Measurements from ENCODE around the gene GMDS. TPM values are rescaled to one million over a fixed set of nuclear protein-coding genes. Genes with fewer than 3 reads are reported as not detected.

Gene GMDS
- total RNA-seq, 2 experiments from 2014 or later, result 36.6 to 42.8 TPM

DNA sequence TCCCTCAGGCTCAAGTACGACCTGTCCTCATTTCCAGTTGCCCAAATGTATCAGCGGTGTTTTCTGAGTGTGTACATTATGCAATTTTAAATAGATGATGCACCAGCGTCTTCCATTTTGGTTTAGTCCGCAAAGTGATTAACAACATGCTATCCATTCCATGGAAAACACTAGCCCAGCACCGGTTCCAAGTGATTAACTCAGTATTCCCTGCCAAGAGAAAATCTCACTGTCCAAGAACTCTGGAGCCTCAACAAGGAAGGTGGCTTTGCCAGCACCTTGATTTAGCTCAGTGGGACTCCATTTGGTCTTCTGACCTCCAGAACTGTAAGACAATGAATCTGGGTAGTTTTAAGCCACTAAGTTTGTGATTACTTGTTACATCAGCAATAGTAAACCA is 528.5 kb downstream of the GMDS start:
- Mint-ChIP-seq H3K36me3 (ENCODE audit: low read depth) (no peaks in the 10 kb centered on the region), H3K4me1 (ENCODE audit: low read depth) (no peaks in the 10 kb centered on the region), H3K4me3 (no peak overlapping the region), H3K27ac (no peak overlapping the region), H3K27me3 (no peaks in the 10 kb centered on the region), H3K9me3 (no peaks in the 10 kb centered on the region)
- ATAC-seq, result no peak
- CTCF ChIA-PET, result no interaction called here
- TF ChIP-seq, protein P1, sequence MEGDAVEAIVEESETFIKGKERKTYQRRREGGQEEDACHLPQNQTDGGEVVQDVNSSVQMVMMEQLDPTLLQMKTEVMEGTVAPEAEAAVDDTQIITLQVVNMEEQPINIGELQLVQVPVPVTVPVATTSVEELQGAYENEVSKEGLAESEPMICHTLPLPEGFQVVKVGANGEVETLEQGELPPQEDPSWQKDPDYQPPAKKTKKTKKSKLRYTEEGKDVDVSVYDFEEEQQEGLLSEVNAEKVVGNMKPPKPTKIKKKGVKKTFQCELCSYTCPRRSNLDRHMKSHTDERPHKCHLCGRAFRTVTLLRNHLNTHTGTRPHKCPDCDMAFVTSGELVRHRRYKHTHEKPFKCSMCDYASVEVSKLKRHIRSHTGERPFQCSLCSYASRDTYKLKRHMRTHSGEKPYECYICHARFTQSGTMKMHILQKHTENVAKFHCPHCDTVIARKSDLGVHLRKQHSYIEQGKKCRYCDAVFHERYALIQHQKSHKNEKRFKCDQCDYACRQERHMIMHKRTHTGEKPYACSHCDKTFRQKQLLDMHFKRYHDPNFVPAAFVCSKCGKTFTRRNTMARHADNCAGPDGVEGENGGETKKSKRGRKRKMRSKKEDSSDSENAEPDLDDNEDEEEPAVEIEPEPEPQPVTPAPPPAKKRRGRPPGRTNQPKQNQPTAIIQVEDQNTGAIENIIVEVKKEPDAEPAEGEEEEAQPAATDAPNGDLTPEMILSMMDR (IDR thresholded peaks at IDR 0.05), result no peak
- DNase-seq, result no peak
- intact Hi-C loops (cut with micrococcal nuclease), result no loop called here
- POLR2A ChIA-PET, result interaction anchor here (1.0 kb wide), 1 partner anchor 16 kb away, joined by 3 read pairs; no protein-coding TSS in a partner anchor

DNA sequence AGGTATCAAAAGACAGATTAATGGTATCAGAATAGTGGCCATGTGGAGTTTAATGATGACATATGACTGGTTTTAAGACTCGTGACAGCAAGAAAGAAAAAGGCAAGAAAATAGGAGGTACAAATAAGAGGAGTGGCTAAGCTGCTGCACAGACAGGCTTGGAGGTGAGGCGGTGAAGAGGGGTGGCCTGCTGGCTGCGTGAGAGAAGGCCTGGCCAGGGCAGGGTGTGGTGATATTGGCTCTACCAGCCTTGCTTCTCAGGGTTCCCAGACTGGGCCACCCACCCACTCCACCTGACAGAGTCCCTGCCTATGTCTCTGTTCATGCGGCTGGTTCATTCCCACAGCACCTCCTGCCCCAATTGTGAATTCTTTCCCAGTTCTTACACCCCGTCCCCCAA is 529.0 kb downstream of the GMDS start:
- TF ChIP-seq, protein P1 (IDR thresholded peaks at IDR 0.05), result no peak
- ATAC-seq (no peak), DNase-seq (no peak)
- ChIA-PET POLR2A (no interaction called here), CTCF (no interaction called here)
- H3K27ac Mint-ChIP-seq, result no peak overlapping the region
- H3K4me1 Mint-ChIP-seq (ENCODE audit: low read depth), result no peaks in the 10 kb centered on the region
- H3K4me3 Mint-ChIP-seq, result no peak overlapping the region
- no peaks in the 10 kb centered on the region for H3K9me3 Mint-ChIP-seq
- no peaks in the 10 kb centered on the region for H3K27me3 Mint-ChIP-seq
- no peaks in the 10 kb centered on the region for H3K36me3 Mint-ChIP-seq (ENCODE audit: low read depth)
- intact Hi-C loops (cut with micrococcal nuclease), result no loop called here

DNA sequence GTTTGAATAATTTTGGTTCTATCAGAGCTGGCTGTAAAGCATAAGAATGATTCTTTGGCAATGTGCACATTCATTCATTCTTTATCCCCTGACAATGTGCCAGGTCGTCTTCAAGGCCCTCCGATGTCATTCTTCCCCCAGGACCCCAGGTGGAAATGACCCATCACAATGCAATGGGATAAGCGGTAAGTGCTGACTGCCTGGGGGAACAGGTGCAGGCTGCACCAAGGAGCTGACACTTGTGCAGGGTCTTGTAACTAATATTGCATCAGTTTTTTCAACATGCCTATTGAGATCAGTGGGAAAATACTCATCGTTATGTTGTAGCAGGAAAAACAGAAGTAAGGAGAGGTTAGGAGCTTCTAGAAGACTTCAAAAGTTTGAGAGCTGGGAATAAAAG is 530.1 kb downstream of the GMDS start:
- Mint-ChIP-seq H3K4me3 (no peak overlapping the region), H3K36me3 (ENCODE audit: low read depth) (no peaks in the 10 kb centered on the region), H3K9me3 (no peaks in the 10 kb centered on the region), H3K27ac (no peak overlapping the region), H3K4me1 (ENCODE audit: low read depth) (no peaks in the 10 kb centered on the region), H3K27me3 (no peaks in the 10 kb centered on the region)
- ChIA-PET POLR2A (interaction anchor here (0.6 kb wide), 1 partner anchor 365 kb away, joined by 3 read pairs; no protein-coding TSS in a partner anchor), CTCF (no interaction called here)
- TF ChIP-seq, protein P1 (IDR thresholded peaks at IDR 0.05), result no peak
- ATAC-seq (no peak), DNase-seq (no peak)
- intact Hi-C loops (cut with micrococcal nuclease), result no loop called here

DNA sequence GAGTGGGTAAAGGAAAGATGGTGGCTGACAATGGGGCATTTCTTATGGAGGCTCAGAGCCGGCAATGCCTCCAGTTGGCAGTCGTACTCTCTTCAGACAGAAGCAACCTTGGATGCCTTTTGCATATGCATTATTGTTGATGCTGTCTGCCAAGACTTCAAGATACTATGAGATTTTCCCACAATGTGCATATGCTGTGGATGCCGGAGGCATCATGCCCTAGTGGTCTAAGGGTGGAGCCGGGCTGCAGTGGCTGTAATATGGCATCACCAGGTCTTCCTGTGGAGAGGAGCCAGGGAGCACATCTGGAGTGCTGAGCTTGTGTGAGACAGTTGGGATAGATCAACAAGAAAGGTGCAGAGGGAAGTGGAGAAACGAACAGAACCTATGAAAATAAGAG is 530.8 kb downstream of the GMDS start:
- CTCF ChIA-PET, result no interaction called here
- ATAC-seq (no peak), DNase-seq (no peak)
- POLR2A ChIA-PET, result no interaction called here
- H3K9me3 Mint-ChIP-seq, result no peaks in the 10 kb centered on the region
- H3K27me3 Mint-ChIP-seq, result no peaks in the 10 kb centered on the region
- TF ChIP-seq, protein P1 (IDR thresholded peaks at IDR 0.05), result no peak
- H3K36me3 Mint-ChIP-seq (ENCODE audit: low read depth), result no peaks in the 10 kb centered on the region
- no peak overlapping the region for H3K4me3 Mint-ChIP-seq
- H3K27ac Mint-ChIP-seq, result no peak overlapping the region
- intact Hi-C loops (cut with micrococcal nuclease), result no loop called here
- H3K4me1 Mint-ChIP-seq (ENCODE audit: low read depth), result no peaks in the 10 kb centered on the region

DNA sequence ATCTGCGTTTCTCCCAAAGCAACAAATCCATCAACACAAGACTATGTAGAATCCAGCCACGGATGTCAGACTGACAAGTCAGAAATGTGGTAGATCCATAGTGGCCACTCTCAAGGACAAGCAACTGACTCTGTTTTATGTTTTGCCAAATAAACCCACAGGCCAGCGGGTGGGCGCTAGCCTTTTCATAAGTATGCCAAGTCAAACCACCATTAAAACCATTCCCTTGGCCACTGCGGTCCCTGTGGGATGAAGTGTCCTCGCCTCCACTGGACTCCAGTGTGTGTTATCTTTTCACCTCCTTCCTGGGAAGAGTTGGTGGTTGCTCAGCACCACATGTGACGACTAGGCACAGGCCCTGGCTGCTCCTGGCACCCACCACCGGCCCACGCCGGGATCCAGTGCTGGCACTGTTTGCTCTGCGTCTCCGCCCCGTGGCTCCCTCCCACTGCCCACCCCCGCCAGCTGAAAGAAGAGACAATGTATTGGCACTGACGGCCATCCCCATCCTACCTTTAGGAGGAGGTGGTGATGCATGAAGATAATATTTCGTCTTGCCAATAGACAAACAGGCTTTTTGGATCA is 532.3 kb downstream of the GMDS start:
- ATAC-seq (no peak), DNase-seq (no peak)
- no peaks in the 10 kb centered on the region for H3K9me3 Mint-ChIP-seq
- H3K27ac Mint-ChIP-seq, result no peak overlapping the region
- TF ChIP-seq, protein P1 (IDR thresholded peaks at IDR 0.05), result no peak
- intact Hi-C loops (cut with micrococcal nuclease), result no loop called here
- H3K4me3 Mint-ChIP-seq, result no peak overlapping the region
- H3K27me3 Mint-ChIP-seq, result no peaks in the 10 kb centered on the region
- H3K4me1 Mint-ChIP-seq (ENCODE audit: low read depth), result no peaks in the 10 kb centered on the region
- H3K36me3 Mint-ChIP-seq (ENCODE audit: low read depth), result no peaks in the 10 kb centered on the region
- ChIA-PET CTCF (no interaction called here), POLR2A (no interaction called here)
